ENCODE data around the gene DEPP1. TPM values are rescaled to one million over a fixed set of nuclear protein-coding genes. Genes with fewer than 3 reads are reported as not detected.

Gene DEPP1
- total and polyA plus RNA-seq, 2 of the 13 experiments (the other 11 are each of a cell fraction or from before 2014, with no cell fraction given): 14.8 to 270 TPM

- TF ChIP-seq, protein P1, sequence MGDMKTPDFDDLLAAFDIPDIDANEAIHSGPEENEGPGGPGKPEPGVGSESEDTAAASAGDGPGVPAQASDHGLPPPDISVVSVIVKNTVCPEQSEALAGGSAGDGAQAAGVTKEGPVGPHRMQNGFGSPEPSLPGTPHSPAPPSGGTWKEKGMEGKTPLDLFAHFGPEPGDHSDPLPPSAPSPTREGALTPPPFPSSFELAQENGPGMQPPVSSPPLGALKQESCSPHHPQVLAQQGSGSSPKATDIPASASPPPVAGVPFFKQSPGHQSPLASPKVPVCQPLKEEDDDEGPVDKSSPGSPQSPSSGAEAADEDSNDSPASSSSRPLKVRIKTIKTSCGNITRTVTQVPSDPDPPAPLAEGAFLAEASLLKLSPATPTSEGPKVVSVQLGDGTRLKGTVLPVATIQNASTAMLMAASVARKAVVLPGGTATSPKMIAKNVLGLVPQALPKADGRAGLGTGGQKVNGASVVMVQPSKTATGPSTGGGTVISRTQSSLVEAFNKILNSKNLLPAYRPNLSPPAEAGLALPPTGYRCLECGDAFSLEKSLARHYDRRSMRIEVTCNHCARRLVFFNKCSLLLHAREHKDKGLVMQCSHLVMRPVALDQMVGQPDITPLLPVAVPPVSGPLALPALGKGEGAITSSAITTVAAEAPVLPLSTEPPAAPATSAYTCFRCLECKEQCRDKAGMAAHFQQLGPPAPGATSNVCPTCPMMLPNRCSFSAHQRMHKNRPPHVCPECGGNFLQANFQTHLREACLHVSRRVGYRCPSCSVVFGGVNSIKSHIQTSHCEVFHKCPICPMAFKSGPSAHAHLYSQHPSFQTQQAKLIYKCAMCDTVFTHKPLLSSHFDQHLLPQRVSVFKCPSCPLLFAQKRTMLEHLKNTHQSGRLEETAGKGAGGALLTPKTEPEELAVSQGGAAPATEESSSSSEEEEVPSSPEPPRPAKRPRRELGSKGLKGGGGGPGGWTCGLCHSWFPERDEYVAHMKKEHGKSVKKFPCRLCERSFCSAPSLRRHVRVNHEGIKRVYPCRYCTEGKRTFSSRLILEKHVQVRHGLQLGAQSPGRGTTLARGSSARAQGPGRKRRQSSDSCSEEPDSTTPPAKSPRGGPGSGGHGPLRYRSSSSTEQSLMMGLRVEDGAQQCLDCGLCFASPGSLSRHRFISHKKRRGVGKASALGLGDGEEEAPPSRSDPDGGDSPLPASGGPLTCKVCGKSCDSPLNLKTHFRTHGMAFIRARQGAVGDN (CRISPR knock-in tag; IDR thresholded peaks at IDR 0.05): no peak
- peak; percentile 37 for TF ChIP-seq TEAD3 (CRISPR knock-in tag; optimal IDR thresholded peaks at IDR 0.05; ENCODE audit: borderline replicate concordance)
- TF ChIP-seq MXI1 (IDR thresholded peaks at IDR 0.05; ENCODE audit: borderline replicate concordance, low read depth, low read length): no peak
- no peak for TF ChIP-seq XBP1 (CRISPR knock-in tag; IDR thresholded peaks at IDR 0.05)
- peak; percentile 93 for TF ChIP-seq MED1 (CRISPR knock-in tag; IDR thresholded peaks at IDR 0.05)
- TF ChIP-seq, protein P2, sequence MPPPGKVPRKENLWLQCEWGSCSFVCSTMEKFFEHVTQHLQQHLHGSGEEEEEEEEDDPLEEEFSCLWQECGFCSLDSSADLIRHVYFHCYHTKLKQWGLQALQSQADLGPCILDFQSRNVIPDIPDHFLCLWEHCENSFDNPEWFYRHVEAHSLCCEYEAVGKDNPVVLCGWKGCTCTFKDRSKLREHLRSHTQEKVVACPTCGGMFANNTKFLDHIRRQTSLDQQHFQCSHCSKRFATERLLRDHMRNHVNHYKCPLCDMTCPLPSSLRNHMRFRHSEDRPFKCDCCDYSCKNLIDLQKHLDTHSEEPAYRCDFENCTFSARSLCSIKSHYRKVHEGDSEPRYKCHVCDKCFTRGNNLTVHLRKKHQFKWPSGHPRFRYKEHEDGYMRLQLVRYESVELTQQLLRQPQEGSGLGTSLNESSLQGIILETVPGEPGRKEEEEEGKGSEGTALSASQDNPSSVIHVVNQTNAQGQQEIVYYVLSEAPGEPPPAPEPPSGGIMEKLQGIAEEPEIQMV (CRISPR knock-in tag; IDR thresholded peaks at IDR 0.05; ENCODE audit: low read depth): no peak
- no peak for TF ChIP-seq ATRX (CRISPR knock-in tag; IDR thresholded peaks at IDR 0.05; ENCODE audit: borderline replicate concordance)
- peak; percentile 73; the same call in 1 of the 2 replicates for TF ChIP-seq CEBPB (IDR thresholded peaks at IDR 0.05; ENCODE audit: borderline replicate concordance, low read depth, low read length)
- TF ChIP-seq PAWR (CRISPR knock-in tag; IDR thresholded peaks at IDR 0.05; ENCODE audit: borderline replicate concordance): no peak
- no peak for TF ChIP-seq NCOA1 (CRISPR knock-in tag; IDR thresholded peaks at IDR 0.05)
- TF ChIP-seq AFF4 (CRISPR knock-in tag; IDR thresholded peaks at IDR 0.05): no peak
- TF ChIP-seq, protein P3, sequence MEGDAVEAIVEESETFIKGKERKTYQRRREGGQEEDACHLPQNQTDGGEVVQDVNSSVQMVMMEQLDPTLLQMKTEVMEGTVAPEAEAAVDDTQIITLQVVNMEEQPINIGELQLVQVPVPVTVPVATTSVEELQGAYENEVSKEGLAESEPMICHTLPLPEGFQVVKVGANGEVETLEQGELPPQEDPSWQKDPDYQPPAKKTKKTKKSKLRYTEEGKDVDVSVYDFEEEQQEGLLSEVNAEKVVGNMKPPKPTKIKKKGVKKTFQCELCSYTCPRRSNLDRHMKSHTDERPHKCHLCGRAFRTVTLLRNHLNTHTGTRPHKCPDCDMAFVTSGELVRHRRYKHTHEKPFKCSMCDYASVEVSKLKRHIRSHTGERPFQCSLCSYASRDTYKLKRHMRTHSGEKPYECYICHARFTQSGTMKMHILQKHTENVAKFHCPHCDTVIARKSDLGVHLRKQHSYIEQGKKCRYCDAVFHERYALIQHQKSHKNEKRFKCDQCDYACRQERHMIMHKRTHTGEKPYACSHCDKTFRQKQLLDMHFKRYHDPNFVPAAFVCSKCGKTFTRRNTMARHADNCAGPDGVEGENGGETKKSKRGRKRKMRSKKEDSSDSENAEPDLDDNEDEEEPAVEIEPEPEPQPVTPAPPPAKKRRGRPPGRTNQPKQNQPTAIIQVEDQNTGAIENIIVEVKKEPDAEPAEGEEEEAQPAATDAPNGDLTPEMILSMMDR (CRISPR knock-in tag; IDR thresholded peaks at IDR 0.05): peak; percentile 28; the same call in 1 of the 2 replicates
- no peak for TF ChIP-seq ZNF33A (CRISPR knock-in tag; IDR thresholded peaks at IDR 0.05; ENCODE audit: borderline replicate concordance)
- no peak for TF ChIP-seq TOE1 (CRISPR knock-in tag; IDR thresholded peaks at IDR 0.05)
- TF ChIP-seq PPARG (CRISPR knock-in tag; conservative IDR thresholded peaks at IDR 0.05): no peak
Observed at GRCh38 chr10:44993922-44994751, 15.5 kb upstream of the DEPP1 start (continued).
